NCI-H82 treated with DMSO at 0.1 percent for 48 hours (cell line): ENCODE measurements around the gene AGAP1.

Source experiments
- DNase-seq: peaks from one replicate; lab custom pipeline; 2025; ENCODE audit not compliant: unreplicated experiment; lab: John Stamatoyannopoulos, UW

The AGAP1 gene

GRCh38 chr2:235703711-235704295 lies 210.0 kb downstream of the AGAP1 start:
- DNase-seq, result no peak

- no peak for DNase-seq
These were observed 211.5 kb downstream of the AGAP1 start for GRCh38 chr2:235705296-235705695.

GRCh38 chr2:235706506-235706905 lies 212.7 kb downstream of the AGAP1 start:
- no peak for DNase-seq

GRCh38 chr2:235707411-235708096 lies 213.7 kb downstream of the AGAP1 start:
- no peak for DNase-seq

GRCh38 chr2:235709124-235709813 lies 215.4 kb downstream of the AGAP1 start:
- no peak for DNase-seq

- no peak for DNase-seq
These were observed 216.4 kb downstream of the AGAP1 start for GRCh38 chr2:235709969-235710879.

- DNase-seq, result no peak
These were observed 217.1 kb downstream of the AGAP1 start for GRCh38 chr2:235710933-235711332.

- no peak for DNase-seq
These were observed 217.7 kb downstream of the AGAP1 start for GRCh38 chr2:235711527-235711926.

GRCh38 chr2:235712176-235712575 lies 218.3 kb downstream of the AGAP1 start:
- no peak for DNase-seq

GRCh38 chr2:235713189-235713588 lies 219.3 kb downstream of the AGAP1 start:
- DNase-seq, result no peak

- DNase-seq, result no peak
These were observed 221.8 kb downstream of the AGAP1 start for GRCh38 chr2:235715601-235716000.

- no peak for DNase-seq
These were observed 223.1 kb downstream of the AGAP1 start for GRCh38 chr2:235716875-235717496.

GRCh38 chr2:235719146-235719942 lies 225.5 kb downstream of the AGAP1 start:
- no peak for DNase-seq

GRCh38 chr2:235721625-235722024 lies 227.8 kb downstream of the AGAP1 start:
- no peak for DNase-seq

GRCh38 chr2:235722869-235723268 lies 229.0 kb downstream of the AGAP1 start:
- DNase-seq, result no peak

GRCh38 chr2:235723371-235723770 lies 229.5 kb downstream of the AGAP1 start:
- DNase-seq, result no peak

- DNase-seq, result no peak
These were observed 230.1 kb downstream of the AGAP1 start for GRCh38 chr2:235723811-235724465.

GRCh38 chr2:235725016-235725489 lies 231.2 kb downstream of the AGAP1 start:
- DNase-seq, result no peak

GRCh38 chr2:235725841-235726240 lies 232.0 kb downstream of the AGAP1 start:
- no peak for DNase-seq
